ENCODE results near the gene ORMDL3. TPM values are rescaled to one million over a fixed set of nuclear protein-coding genes. Genes with fewer than 3 reads are reported as not detected.

The ORMDL3 gene, protein sequence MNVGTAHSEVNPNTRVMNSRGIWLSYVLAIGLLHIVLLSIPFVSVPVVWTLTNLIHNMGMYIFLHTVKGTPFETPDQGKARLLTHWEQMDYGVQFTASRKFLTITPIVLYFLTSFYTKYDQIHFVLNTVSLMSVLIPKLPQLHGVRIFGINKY
- total RNA-seq: 10 to 100 TPM; 57.2 to 58.2 TPM

DNA sequence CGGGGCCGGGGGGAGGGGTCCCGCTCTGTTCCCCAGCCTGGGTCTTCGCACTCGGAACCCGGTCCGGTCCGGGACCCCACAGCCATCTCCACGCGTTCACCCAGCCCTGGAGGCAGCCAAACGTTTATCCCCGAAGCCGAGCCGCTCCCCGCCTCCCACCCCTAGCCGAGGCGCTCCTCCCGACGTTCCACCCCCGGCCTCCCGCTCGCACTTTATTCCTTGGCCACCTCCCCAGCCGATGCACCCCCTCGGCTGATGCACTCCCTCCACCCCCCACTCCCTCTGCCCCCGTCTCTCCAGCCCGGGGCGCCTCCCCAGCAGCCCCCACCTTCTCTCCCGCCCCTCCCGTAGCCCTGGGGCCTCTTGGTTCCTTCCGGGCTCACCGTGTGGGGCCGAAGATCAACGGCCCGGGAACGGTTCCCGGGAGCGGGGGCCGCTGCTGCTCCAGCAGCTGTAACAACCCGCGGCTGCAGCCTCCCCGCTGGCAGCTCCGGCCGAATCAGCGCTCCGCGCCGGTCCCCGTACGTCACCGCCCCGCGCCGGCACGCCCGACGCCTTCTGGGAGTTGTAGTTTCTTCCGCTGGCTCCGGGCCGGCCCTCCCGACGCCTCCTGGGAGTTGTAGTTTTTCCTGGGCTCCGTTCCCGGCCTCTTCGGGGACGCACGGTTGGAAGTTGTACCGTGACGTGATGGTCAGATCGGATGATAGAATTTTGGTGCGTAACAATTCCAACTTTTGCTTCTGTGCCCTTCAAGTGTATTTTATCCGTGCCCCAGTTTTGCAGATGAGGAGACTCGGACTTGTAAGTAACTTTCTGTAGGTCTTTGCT is at the start of gene ORMDL3, which contains the start of gene LRRC3C:
TSS of gene ORMDL3 (minus strand) at position 501 of the 828 bp plus-strand sequence. CDS start 3,398 bp downstream, outside the sequence.
TSS of gene LRRC3C (plus strand) at position 632 of the 828 bp plus-strand sequence. CDS start 13,792 bp downstream, outside the sequence.
- CTCF ChIA-PET: interaction anchor here (1.0 to 1.8 kb wide), 2 partner anchors 17 to 32 kb away, joined by 3 to 4 read pairs; no protein-coding TSS in a partner anchor
- POLR2A ChIA-PET: interaction anchor here (1.0 to 2.8 kb wide), 4 partner anchors 12 to 173 kb away, joined by 4 to 17 read pairs (median 6); partner anchors contain the start of gene IKZF3

GRCh38 chr17:39975801-39976200 is 48.4 kb upstream of the ORMDL3 start:
- ChIA-PET CTCF (interaction anchor here (0.8 kb wide), 1 partner anchor 354 kb away, joined by 3 read pairs; no protein-coding TSS in a partner anchor), POLR2A (no interaction called here)

- POLR2A ChIA-PET: no interaction called here
- CTCF ChIA-PET: interaction anchor here (1.8 kb wide), 1 partner anchor 52 kb away, joined by 4 read pairs; no protein-coding TSS in a partner anchor
Measured at GRCh38 chr17:39974433-39974832, 47.0 kb upstream of the ORMDL3 start.

GRCh38 chr17:39973496-39973895 is 46.1 kb upstream of the ORMDL3 start:
- ChIA-PET POLR2A (interaction anchor here (0.6 to 0.7 kb wide), 3 partner anchors 15 to 638 kb away, joined by 3 to 5 read pairs (median 3); no protein-coding TSS in a partner anchor), CTCF (no interaction called here)

GRCh38 chr17:39972271-39972670 is 44.9 kb upstream of the ORMDL3 start:
- ChIA-PET POLR2A (no interaction called here), CTCF (interaction anchor here (1.1 kb wide), 1 partner anchor 8 kb away, joined by 3 read pairs; the partner anchor contains the start of gene PSMD3)

DNA sequence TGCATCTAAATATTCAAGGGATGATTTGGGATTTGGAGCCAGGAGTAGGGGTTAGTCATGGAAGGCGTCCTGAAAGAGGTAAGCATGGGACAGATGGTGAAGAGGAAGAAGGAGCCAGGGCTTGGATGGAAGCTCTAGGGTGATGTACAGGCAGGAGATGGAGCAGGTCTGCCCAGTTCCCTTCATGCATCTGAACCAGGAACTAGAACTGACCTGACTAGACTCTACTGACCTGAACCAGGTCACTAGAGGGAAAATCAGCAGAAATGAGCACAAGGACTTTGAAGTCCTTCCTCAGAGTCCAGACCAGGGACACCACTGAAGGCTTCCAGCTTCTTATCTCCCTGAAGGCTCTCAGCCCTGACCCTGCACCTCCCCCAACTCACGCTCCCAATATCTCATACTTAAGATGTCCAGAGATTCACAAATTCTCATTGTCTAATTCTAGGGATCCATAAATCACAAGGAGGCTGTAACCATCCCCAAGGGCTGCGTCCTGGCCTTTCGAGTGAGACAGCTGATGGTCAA is 43.7 kb upstream of the ORMDL3 start:
- POLR2A ChIA-PET: no interaction called here

GRCh38 chr17:39970157-39970692 is 42.8 kb upstream of the ORMDL3 start:
- POLR2A ChIA-PET: no interaction called here
- CTCF ChIA-PET: interaction anchor here (1.0 kb wide), 1 partner anchor 10 kb away, joined by 3 read pairs; the partner anchor contains the start of gene PSMD3

More for the DNA sequence above, 43.7 kb upstream of the ORMDL3 start:
- CTCF ChIA-PET: interaction anchor here (1.0 kb wide), 1 partner anchor 10 kb away, joined by 3 read pairs; the partner anchor contains the start of gene PSMD3

- CTCF ChIA-PET: interaction anchor here (1.3 kb wide), 1 partner anchor 10 kb away, joined by 6 read pairs; no protein-coding TSS in a partner anchor
- POLR2A ChIA-PET: interaction anchor here (0.6 kb wide), 1 partner anchor 44 kb away, joined by 5 read pairs; no protein-coding TSS in a partner anchor
Measured at GRCh38 chr17:39969375-39969774, 42.0 kb upstream of the ORMDL3 start.

DNA sequence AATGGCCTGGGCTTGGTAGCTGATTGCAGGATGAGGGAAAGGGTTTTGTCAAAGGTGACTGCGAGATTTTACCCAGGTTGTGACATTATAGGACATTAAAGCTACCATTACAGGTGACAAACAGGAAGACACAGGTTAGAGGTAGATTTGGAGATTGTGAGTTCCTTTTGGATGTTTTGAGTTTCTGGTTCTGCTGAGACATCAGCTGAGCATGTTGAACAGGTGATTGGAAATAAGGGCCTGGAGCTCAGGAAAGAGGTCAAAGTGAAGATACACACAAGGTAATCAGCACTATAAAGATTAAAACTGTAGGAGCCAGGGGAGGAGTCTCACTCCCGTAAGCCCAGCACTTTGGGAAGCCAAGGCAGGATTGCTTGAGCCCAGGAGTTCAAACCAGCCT is 41.4 kb upstream of the ORMDL3 start:
- ChIA-PET CTCF (interaction anchor here (0.5 to 1.3 kb wide), 2 partner anchors 9 to 85 kb away, joined by 3 to 6 read pairs; no protein-coding TSS in a partner anchor), POLR2A (no interaction called here)

- POLR2A ChIA-PET: no interaction called here
Measured at GRCh38 chr17:39966771-39967170, 39.4 kb upstream of the ORMDL3 start.

GRCh38 chr17:39965017-39965699 is 37.8 kb upstream of the ORMDL3 start:
- POLR2A ChIA-PET: no interaction called here
- CTCF ChIA-PET: interaction anchor here (0.7 to 1.6 kb wide), 2 partner anchors 15 to 865 kb away, joined by 3 to 5 read pairs; no protein-coding TSS in a partner anchor

More at GRCh38 chr17:39966771-39967170, 39.4 kb upstream of the ORMDL3 start:
- CTCF ChIA-PET: no interaction called here

GRCh38 chr17:39963829-39964228 is 36.4 kb upstream of the ORMDL3 start:
- ChIA-PET POLR2A (no interaction called here), CTCF (interaction anchor here (1.2 to 1.6 kb wide), 2 partner anchors 16 to 30 kb away, joined by 3 to 5 read pairs; no protein-coding TSS in a partner anchor)

DNA sequence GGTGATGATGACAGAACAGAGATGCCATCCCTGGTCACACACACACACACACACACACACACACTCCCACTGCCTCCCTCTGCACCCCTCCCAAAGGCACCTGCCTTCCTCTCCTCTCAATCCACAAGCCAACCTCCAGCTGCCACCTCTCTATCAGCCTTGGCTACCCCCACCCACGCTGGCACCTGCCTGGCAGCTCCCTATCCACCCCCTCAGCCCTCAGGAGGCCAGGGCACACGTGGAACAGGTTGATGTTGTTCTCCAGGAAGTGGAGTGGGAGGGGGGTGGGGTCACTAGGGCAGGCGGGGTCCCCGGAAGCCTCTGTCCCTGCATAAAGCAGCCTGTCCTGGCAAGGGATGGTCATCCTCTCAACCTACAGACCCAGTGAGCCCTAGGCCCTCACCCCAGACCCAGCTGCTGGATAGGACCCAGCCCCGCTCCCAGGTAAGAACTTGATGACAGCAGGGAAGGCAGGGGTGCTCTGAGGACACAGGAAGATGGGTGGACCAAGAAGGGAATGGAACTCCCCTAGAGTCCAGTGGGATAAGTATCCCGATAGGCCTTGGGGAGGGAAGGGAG is 35.3 kb upstream of the ORMDL3 start, which contains the start of gene GSDMA:
TSS of gene GSDMA (plus strand) at position 363 of the 579 bp plus-strand sequence. CDS start 2,684 bp downstream, outside the sequence.
- ChIA-PET POLR2A (no interaction called here), CTCF (interaction anchor here (0.7 to 1.0 kb wide), 2 partner anchors 123 to 224 kb away, joined by 3 to 5 read pairs; no protein-coding TSS in a partner anchor)

DNA sequence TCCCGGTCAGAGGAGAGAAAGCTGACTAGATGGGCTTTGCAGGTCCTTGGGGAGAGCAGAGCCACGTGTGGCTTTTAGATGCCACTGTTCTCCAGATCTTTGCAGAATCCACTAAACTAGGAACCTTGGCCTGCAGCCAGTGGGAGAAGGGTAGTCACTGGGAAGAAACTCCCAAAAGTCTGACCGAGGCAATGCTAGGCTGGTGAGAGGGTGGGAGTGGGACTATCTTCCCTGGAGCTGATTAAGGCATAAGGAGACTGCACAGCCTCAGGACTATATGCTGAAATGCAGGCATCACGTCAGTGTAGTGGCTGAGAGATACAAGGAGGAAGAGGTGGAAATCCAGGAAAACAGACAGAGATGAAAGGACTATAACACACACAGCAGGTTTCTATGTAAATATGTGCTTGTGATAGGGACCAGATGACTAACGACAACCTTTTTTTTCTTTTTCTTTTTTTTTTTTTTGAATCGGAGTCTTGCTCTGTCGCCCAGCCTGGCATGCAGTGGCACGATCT is 33.2 kb upstream of the ORMDL3 start:
- ChIA-PET CTCF (interaction anchor here (0.7 to 4.3 kb wide), 4 partner anchors 8 to 339 kb away, joined by 3 to 28 read pairs (median 5); partner anchors contain the start of gene PSMD3), POLR2A (no interaction called here)

DNA sequence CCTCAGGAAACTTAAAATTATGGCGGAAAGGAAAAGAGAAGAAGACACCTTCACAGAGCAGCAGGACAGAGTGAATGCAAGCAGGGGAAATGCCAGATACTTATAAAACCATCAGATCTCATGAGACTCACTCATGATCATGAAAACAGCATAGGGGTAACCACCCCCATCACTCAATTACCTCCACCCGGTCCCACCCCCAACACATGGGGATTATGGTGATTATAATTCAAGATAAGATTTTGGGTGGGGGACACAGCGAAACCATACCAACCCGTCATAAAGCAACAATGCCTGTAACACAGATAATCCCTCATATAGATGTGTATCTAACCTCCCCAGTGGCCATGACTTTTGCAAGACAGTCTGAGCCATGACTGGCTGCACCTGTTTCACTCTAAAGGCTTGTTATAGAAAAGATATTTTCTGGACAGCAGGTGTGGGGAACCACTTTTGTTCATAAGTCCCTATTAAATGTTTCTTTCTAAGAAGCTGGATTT is 28.4 kb upstream of the ORMDL3 start:
- ChIA-PET CTCF (no interaction called here), POLR2A (interaction anchor here (1.2 kb wide), 1 partner anchor 25 kb away, joined by 4 read pairs; the partner anchor contains the start of gene PSMD3)

DNA sequence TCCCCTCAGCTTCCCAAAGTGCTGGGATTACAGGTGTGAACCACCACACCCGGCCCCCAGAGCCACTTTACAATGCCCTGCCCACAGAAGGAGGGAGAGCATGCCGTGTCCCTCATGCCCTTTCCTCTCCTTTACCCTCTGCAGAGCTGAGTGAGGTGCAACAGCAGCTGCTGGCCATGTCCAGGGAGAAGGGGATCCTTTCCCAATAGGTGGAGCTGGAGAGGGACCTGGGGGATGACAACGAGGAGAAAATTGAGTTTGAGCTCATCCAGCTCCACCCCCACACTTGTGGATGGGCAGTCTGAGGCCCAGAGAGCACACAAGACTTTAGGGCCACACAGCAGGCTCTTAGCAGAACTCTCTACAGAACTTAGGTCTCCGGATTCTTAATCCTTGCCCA is 27.5 kb upstream of the ORMDL3 start:
- CTCF ChIA-PET: interaction anchor here (1.9 to 2.1 kb wide), 2 partner anchors 25 to 333 kb away, joined by 9 read pairs; partner anchors contain the start of gene PSMD3
- POLR2A ChIA-PET: interaction anchor here (0.6 to 2.0 kb wide), 2 partner anchors 25 to 29 kb away, joined by 3 to 8 read pairs; partner anchors contain the start of gene PSMD3

DNA sequence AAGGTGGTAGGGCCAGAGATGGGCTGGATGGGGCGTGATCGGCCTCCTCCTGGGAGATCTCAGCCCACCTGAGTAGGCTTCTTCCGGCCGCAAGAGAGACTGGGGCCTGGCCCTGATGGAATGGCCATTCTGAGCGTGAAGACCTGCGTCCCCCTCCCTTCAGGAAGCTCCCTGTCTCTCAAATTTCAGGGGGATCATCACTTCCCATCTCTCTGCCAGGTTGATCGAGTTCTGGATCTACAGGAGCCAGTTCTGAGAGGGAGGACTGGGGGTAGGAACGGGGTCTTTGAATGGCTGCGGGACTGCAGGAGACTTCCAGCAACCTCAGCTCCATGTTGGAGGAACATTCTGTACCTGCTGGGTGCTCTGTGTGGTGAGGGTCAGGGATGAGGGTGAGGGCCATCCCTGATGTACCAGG is 26.1 kb upstream of the ORMDL3 start:
- ChIA-PET CTCF (interaction anchor here (1.1 to 2.1 kb wide), 3 partner anchors 27 to 331 kb away, joined by 3 to 9 read pairs (median 9); partner anchors contain the start of gene PSMD3), POLR2A (interaction anchor here (0.6 to 2.0 kb wide), 2 partner anchors 26 to 106 kb away, joined by 3 to 8 read pairs; partner anchors contain the start of gene PSMD3)

All from activated CD8-positive, alpha-beta memory T cell treated with anti-CD3 and anti-CD28 coated beads for 36 hours (primary cell).